ENCODE measurements around the gene COPE. TPM values are rescaled to one million over a fixed set of nuclear protein-coding genes. Genes with fewer than 3 reads are reported as not detected.

The COPE gene
- total RNA-seq, 1 donor from 2014 or later, result 161 TPM

GRCh38 chr19:18943465-18943864 is 24.3 kb upstream of the COPE start:
- Mint-ChIP-seq H3K36me3 (peaks cover 4% of the 10 kb centered on the region), H3K9me3 (no peaks in the 10 kb centered on the region), H3K4me3 (no peak overlapping the region), H3K27me3 (ENCODE audit: low read depth) (peaks cover 1% of the 10 kb centered on the region), H3K27ac (no peak overlapping the region), H3K4me1 (peaks cover 13% of the 10 kb centered on the region)
- no peak for DNase-seq (ENCODE audit: low spot score in 2 of 2, unreplicated experiment in 2 of 2)
- TF ChIP-seq, protein P1, sequence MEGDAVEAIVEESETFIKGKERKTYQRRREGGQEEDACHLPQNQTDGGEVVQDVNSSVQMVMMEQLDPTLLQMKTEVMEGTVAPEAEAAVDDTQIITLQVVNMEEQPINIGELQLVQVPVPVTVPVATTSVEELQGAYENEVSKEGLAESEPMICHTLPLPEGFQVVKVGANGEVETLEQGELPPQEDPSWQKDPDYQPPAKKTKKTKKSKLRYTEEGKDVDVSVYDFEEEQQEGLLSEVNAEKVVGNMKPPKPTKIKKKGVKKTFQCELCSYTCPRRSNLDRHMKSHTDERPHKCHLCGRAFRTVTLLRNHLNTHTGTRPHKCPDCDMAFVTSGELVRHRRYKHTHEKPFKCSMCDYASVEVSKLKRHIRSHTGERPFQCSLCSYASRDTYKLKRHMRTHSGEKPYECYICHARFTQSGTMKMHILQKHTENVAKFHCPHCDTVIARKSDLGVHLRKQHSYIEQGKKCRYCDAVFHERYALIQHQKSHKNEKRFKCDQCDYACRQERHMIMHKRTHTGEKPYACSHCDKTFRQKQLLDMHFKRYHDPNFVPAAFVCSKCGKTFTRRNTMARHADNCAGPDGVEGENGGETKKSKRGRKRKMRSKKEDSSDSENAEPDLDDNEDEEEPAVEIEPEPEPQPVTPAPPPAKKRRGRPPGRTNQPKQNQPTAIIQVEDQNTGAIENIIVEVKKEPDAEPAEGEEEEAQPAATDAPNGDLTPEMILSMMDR (IDR thresholded peaks at IDR 0.05; ENCODE audit: unreplicated experiment), result no peak

DNA sequence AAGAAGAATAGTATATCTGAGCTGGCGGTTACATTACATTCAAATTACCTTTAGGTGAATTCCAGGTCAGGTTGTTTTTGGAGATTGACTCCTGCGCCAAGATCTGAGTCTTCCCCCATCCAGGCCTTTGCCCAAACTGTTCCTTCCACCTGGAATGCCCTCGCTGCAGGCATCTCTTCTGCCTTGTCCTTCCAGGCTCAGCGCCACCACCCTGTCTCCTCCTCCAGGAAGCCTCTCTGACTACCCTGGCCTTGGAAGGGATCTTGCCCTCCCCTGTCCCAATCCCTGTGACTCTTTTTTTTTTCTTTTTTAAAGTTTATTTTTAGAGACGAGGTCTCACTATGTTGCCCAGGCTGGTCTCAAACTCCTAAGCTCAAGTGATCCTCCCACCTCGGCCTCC is 23.5 kb upstream of the COPE start:
- H3K27me3 Mint-ChIP-seq (ENCODE audit: low read depth), result peaks cover 1% of the 10 kb centered on the region
- DNase-seq (ENCODE audit: low spot score in 2 of 2, unreplicated experiment in 2 of 2), result no peak
- peak overlapping the region; percentile 39 for H3K27ac Mint-ChIP-seq
- H3K36me3 Mint-ChIP-seq, result peaks cover 4% of the 10 kb centered on the region
- H3K9me3 Mint-ChIP-seq, result no peaks in the 10 kb centered on the region
- peaks cover 13% of the 10 kb centered on the region for H3K4me1 Mint-ChIP-seq
- H3K4me3 Mint-ChIP-seq, result peak overlapping the region; percentile 54
- TF ChIP-seq, protein P1 (IDR thresholded peaks at IDR 0.05; ENCODE audit: unreplicated experiment), result no peak

DNA sequence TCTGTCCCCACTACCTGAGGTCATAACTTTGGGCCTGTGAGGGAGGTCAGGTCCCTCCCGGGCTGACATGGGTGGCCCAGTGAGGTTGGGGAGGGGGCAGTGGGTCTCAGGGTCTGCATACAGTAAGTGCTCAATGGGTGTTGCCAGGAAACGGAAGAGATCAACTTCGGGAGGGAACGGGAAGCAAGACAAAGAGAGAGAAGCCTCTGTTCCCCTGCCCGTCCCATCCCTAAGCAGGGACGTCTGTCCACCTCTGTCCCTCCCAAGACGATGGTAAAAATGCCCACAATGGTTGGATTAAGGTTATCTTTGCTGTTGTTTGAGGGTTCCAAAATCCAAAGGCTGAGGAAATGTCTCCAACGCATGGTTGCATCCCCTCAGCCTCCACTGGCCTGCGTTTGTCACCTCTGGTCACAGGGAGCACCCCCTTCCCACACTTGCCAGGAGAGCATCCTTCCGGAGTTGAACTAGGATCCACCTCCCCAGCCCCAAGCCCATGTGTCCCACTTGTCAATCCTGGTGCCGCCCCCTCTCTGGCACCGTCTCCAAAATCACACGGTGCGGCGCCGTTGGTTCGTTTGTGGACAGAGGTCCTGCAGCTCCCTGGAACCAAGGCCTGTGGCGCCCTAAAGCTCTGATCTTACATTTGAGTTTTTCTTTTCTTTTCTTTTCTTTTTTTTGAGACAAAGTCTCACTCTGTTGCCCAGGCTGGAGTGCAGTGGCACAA is 22.6 kb upstream of the COPE start:
- peak overlapping the region; percentile 39 for H3K27ac Mint-ChIP-seq
- no peaks in the 10 kb centered on the region for H3K9me3 Mint-ChIP-seq
- H3K27me3 Mint-ChIP-seq (ENCODE audit: low read depth), result peaks cover 1% of the 10 kb centered on the region
- H3K4me1 Mint-ChIP-seq, result peaks cover 13% of the 10 kb centered on the region
- H3K36me3 Mint-ChIP-seq, result peaks cover 8% of the 10 kb centered on the region
- TF ChIP-seq, protein P1 (IDR thresholded peaks at IDR 0.05; ENCODE audit: unreplicated experiment), result no peak
- H3K4me3 Mint-ChIP-seq, result peak overlapping the region; percentile 54
- DNase-seq (ENCODE audit: low spot score in 2 of 2, unreplicated experiment in 2 of 2), result no peak

GRCh38 chr19:18940769-18941627 is 21.8 kb upstream of the COPE start, which contains the start of gene HOMER3:
TSS of gene HOMER3 (minus strand) at chr19:18941217. CDS start at chr19:18938982, 2,235 bp downstream.
- H3K27me3 Mint-ChIP-seq (ENCODE audit: low read depth), result peaks cover 1% of the 10 kb centered on the region
- peaks cover 13% of the 10 kb centered on the region for H3K4me1 Mint-ChIP-seq
- H3K9me3 Mint-ChIP-seq, result no peaks in the 10 kb centered on the region
- H3K4me3 Mint-ChIP-seq, result peak within 1 kb of the TSS; percentile 89
- peak; percentile 83 to 90 for DNase-seq (ENCODE audit: low spot score in 2 of 2, unreplicated experiment in 2 of 2)
- TF ChIP-seq, protein P1 (IDR thresholded peaks at IDR 0.05; ENCODE audit: unreplicated experiment), result no peak
- peaks cover 8% of the 10 kb centered on the region for H3K36me3 Mint-ChIP-seq
- peak within 1 kb of the TSS; percentile 93 for H3K27ac Mint-ChIP-seq

GRCh38 chr19:18939922-18940768 is 21.0 kb upstream of the COPE start:
- Mint-ChIP-seq H3K36me3 (peaks cover 8% of the 10 kb centered on the region), H3K9me3 (no peaks in the 10 kb centered on the region), H3K27ac (peak overlapping the region; percentile 93), H3K4me1 (peaks cover 13% of the 10 kb centered on the region), H3K4me3 (peak overlapping the region; percentile 89), H3K27me3 (ENCODE audit: low read depth) (peaks cover 1% of the 10 kb centered on the region)
- TF ChIP-seq, protein P1 (IDR thresholded peaks at IDR 0.05; ENCODE audit: unreplicated experiment), result no peak
- DNase-seq (ENCODE audit: low spot score in 2 of 2, unreplicated experiment in 2 of 2), result peak in 1 of 2 experiments; percentile 56
